ACC112 (cell line): ENCODE results near the gene MEAF6.
"Not testable (repeated sequence)": the region's sequence is repeated elsewhere in the genome, so short reads cannot be mapped to it uniquely, and the experiment has no call there.

ENCODE experiments used
- H2AFZ ChIP-seq: fragments of 200-600 bp; sonication (generic); one replicate; pipeline ENCODE4 v1.6.0; 2017; ENCODE audit warnings: antibody characterized with exemption, low read length; ENCODE audit not compliant: unreplicated experiment
- H3K27ac ChIP-seq: fragments of 200-600 bp; sonication (generic); 2 replicates; pipeline ENCODE4 v1.5.1; 2014; ENCODE audit warnings: low read depth, mild to moderate bottlenecking, antibody characterized with exemption, low read length, moderate library complexity
- H3K27me3 ChIP-seq: fragments of 200-600 bp; sonication (generic); 2 replicates; pipeline ENCODE4 v1.6.1; 2014; ENCODE audit warnings: mild to moderate bottlenecking, antibody characterized with exemption, low read length, moderate library complexity, mixed read lengths; ENCODE audit not compliant: insufficient read depth
- H3K36me3 ChIP-seq: fragments of 200-600 bp; sonication (generic); 2 replicates; pipeline ENCODE4 v1.6.1; 2016; ENCODE audit warnings: mild to moderate bottlenecking, antibody characterized with exemption, low read length, moderate library complexity, mixed read lengths; ENCODE audit not compliant: insufficient read depth
- H3K4me1 ChIP-seq: fragments of 200-600 bp; sonication (generic); one replicate; pipeline ENCODE4 v1.6.1; 2016; ENCODE audit warnings: low read length, mixed read lengths; ENCODE audit not compliant: insufficient read depth, unreplicated experiment, control insufficient read depth
- H3K4me3 ChIP-seq: fragments of 200-600 bp; sonication (generic); 2 replicates; pipeline ENCODE4 v1.5.1; 2014; ENCODE audit warnings: mild to moderate bottlenecking, low read depth, low read length
- H3K79me2 ChIP-seq: fragments of 200-600 bp; sonication (generic); one replicate; pipeline ENCODE4 v1.6.0; 2016; ENCODE audit warnings: low read length; ENCODE audit not compliant: control insufficient read depth, unreplicated experiment, insufficient read depth

Gene MEAF6

GRCh38 chr1:37514350-37515184 lies at the start of gene MEAF6:
TSS of gene MEAF6 (minus strand) at chr1:37514766. CDS start at chr1:37514746, 20 bp downstream.
- H3K27me3 ChIP-seq = no peaks in the 10 kb centered on the region

GRCh38 chr1:37562984-37563383 lies 48.4 kb upstream of the MEAF6 start:
- peaks cover 4% of the 10 kb centered on the region for H3K4me1 ChIP-seq
- H3K27me3 ChIP-seq = no peaks in the 10 kb centered on the region

More at GRCh38 chr1:37514350-37515184, at the start of gene MEAF6:
- H2AFZ ChIP-seq = peak within 1 kb of the TSS; percentile 96
- H3K79me2 ChIP-seq = peaks cover 31% of the 10 kb centered on the region
- peaks cover 12% of the 10 kb centered on the region for H3K4me1 ChIP-seq
- H3K36me3 ChIP-seq = peaks cover 8% of the 10 kb centered on the region; the same call in 1 of the 2 replicates
- H3K27ac ChIP-seq = peak within 1 kb of the TSS; percentile 79
- H3K4me3 ChIP-seq = peak within 1 kb of the TSS; percentile 95

GRCh38 chr1:37561133-37562132 lies 46.9 kb upstream of the MEAF6 start:
- peaks cover 11% of the 10 kb centered on the region for H3K4me1 ChIP-seq
- no peak overlapping the region for H3K4me3 ChIP-seq
- H3K27me3 ChIP-seq = no peaks in the 10 kb centered on the region
- no peak overlapping the region for H2AFZ ChIP-seq
- no peak overlapping the region for H3K27ac ChIP-seq
- H3K79me2 ChIP-seq = no peaks in the 10 kb centered on the region
- peaks cover 7% of the 10 kb centered on the region; the same call in 1 of the 2 replicates for H3K36me3 ChIP-seq

More at GRCh38 chr1:37562984-37563383, 48.4 kb upstream of the MEAF6 start:
- no peaks in the 10 kb centered on the region for H3K79me2 ChIP-seq
- H3K36me3 ChIP-seq = peaks cover 22% of the 10 kb centered on the region
- H2AFZ ChIP-seq = no peak overlapping the region
- H3K27ac ChIP-seq = no peak overlapping the region
- no peak overlapping the region for H3K4me3 ChIP-seq

GRCh38 chr1:37560401-37561132 lies 46.0 kb upstream of the MEAF6 start:
- peaks cover 14% of the 10 kb centered on the region for H3K4me1 ChIP-seq
- H3K27ac ChIP-seq = no peak overlapping the region
- H3K27me3 ChIP-seq = no peaks in the 10 kb centered on the region
- H3K36me3 ChIP-seq = 0 out of 2 replicates have a peak, but pooled peaks cover 6% of the 10 kb centered on the region
- H3K4me3 ChIP-seq = no peak overlapping the region
- no peaks in the 10 kb centered on the region for H3K79me2 ChIP-seq
- H2AFZ ChIP-seq = no peak overlapping the region

GRCh38 chr1:37559957-37560379 lies 45.4 kb upstream of the MEAF6 start:
- H3K36me3 ChIP-seq, H2AFZ ChIP-seq, H3K27me3 ChIP-seq, H3K27ac ChIP-seq, H3K79me2 ChIP-seq, H3K4me3 ChIP-seq: not testable (repeated sequence)
- H3K4me1 ChIP-seq = peaks cover 14% of the 10 kb centered on the region

GRCh38 chr1:37559080-37559479 lies 44.5 kb upstream of the MEAF6 start:
- Histone ChIP-seq H3K27me3 (no peaks in the 10 kb centered on the region), H3K79me2 (peaks cover under 1% of the 10 kb centered on the region), H2AFZ (no peak overlapping the region), H3K4me1 (peaks cover 14% of the 10 kb centered on the region), H3K36me3 (0 out of 2 replicates have a peak, but pooled peaks cover 6% of the 10 kb centered on the region), H3K4me3 (no peak overlapping the region), H3K27ac (no peak overlapping the region)

GRCh38 chr1:37558411-37558810 lies 43.8 kb upstream of the MEAF6 start:
- Histone ChIP-seq H3K4me3 (no peak overlapping the region), H3K4me1 (peaks cover 11% of the 10 kb centered on the region), H3K27me3 (no peaks in the 10 kb centered on the region), H3K79me2 (peaks cover 7% of the 10 kb centered on the region), H2AFZ (no peak overlapping the region), H3K36me3 (0 out of 2 replicates have a peak, but pooled peaks cover 6% of the 10 kb centered on the region), H3K27ac (no peak overlapping the region)

- H3K36me3 ChIP-seq = peaks cover 6% of the 10 kb centered on the region; the same call in 1 of the 2 replicates
- peak overlapping the region; percentile 80 for H3K4me3 ChIP-seq
- no peaks in the 10 kb centered on the region for H3K27me3 ChIP-seq
- H2AFZ ChIP-seq = peak overlapping the region; percentile 90
- peaks cover 19% of the 10 kb centered on the region for H3K4me1 ChIP-seq
- peak overlapping the region; percentile 32; the same call in 1 of the 2 replicates for H3K27ac ChIP-seq
- peaks cover 17% of the 10 kb centered on the region for H3K79me2 ChIP-seq
Measured at GRCh38 chr1:37557402-37557801, 42.8 kb upstream of the MEAF6 start.

- Histone ChIP-seq H3K27me3 (no peaks in the 10 kb centered on the region), H3K27ac (peak within 1 kb of the TSS; percentile 32; the same call in 1 of the 2 replicates), H2AFZ (peak within 1 kb of the TSS; percentile 90), H3K79me2 (peaks cover 23% of the 10 kb centered on the region), H3K4me3 (peak within 1 kb of the TSS; percentile 80), H3K36me3 (peaks cover 3% of the 10 kb centered on the region; the same call in 1 of the 2 replicates), H3K4me1 (peaks cover 21% of the 10 kb centered on the region)
Measured at GRCh38 chr1:37556712-37557196, 42.2 kb upstream of the MEAF6 start, which contains the start of gene DNALI1. TSS of gene DNALI1 (plus strand) at chr1:37556940. CDS start at chr1:37556995, 55 bp downstream.
